Activated CD8-positive, alpha-beta memory T cell treated with anti-CD3 and anti-CD28 coated beads, Interleukin-2, amount 50 U/mL, for 24 hours (primary cell): Measurements from ENCODE around the gene ZIC5.

Source experiments
- DNase-seq: peaks from one replicate; pipeline ENCODE4 v3.0.0-alpha.2; 2020; ENCODE audit errors: extremely low read depth

The ZIC5 gene

DNA sequence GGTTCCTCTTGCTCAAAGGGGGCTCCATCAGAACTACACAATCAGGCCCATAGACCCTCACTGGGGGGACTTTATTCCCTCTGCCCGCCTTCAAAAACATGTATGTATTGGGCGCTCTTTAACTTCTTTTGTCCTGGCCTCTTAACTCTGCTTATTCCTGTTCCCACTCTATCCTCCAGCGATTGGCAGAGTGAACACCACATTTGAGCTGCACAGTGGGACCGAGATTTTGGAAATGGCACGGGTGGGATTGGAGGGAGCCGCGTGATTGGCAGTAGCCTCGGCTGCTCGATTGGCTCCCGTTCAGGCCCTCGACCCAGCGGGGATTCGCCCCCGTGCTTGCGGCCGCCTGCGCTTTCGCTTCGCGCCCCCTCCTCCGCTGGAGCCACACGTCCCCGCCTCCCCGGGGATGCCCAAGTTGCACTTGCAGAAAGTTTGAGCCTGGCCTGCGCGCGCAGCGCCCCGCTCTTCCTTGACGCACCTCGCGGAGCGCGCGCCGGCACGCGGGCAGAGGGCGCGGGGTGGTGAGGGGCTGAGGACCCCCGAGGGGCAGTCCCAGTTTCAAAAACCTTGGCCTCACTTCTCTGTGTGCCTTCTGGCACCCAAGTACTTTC lies at the start of gene ZIC5:
Gene ZIC5 (minus strand): TSS at position 192 of the 614 bp plus-strand sequence. CDS start 164 bp downstream, at position 28.
- DNase-seq, result no peak

DNA sequence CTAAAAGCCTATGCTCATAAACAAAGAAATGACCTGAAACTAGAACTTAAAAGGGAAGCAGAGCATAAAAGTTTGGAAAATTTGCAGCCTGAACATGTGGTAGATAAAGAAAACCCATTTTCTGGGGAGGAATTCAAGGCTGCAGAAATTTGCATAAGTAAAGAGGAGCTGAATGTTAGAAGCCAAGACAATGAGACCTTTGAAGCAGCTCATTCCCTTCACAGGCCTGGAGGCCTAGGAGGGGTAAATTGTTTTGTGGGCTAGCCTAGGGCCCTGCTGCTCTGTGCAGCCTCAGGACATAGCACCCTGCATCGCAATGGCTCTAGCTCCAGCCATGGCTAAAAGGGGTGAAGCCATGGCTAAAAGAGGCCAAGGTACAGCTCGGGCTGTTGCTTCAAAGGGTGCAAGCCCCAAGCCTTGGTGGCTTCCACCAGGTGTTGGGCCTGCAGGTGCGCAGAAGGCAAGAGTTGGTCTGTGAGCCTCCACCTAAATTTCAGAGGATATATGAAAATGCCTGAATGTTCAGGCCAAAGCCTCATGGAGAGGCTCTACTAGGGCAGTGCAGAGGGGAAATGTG lies 48.3 kb upstream of the ZIC5 start:
- no peak for DNase-seq

- no peak for DNase-seq
Measured at GRCh38 chr13:100014621-100015020, 43.1 kb upstream of the ZIC5 start.

- DNase-seq, result no peak
Measured at GRCh38 chr13:99998261-99998660, 26.7 kb upstream of the ZIC5 start.

- no peak for DNase-seq
Measured at GRCh38 chr13:99997702-99998214, 26.2 kb upstream of the ZIC5 start.

DNA sequence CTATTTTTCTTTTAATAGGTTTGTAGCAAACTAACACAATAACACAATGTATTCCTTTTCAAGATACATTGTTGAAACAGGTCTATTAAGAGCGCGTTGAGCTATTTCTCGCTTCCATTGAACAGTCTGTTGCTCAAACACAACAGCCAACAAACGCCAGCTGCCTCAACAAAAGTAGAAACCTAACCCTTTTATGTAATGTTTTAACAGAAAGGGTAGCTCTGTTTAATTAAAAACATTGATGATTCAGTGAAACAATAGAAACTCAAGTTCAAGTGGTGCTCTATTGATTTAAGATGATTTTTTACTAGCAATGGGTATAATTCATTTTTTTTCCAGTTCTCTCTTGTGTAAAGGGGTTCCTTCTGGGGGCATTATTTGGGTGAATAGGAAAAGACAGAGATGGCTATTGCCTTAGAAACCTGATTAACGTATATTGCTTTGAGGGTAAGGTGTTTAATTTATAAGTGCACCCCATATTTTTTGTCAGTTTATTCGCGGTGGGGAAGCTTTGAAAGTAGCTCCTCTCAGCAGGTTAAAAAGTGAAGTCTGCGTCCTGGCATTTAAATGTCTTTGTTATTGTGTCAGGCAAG lies 24.9 kb upstream of the ZIC5 start:
- no peak for DNase-seq

GRCh38 chr13:99995589-99996380 lies 24.2 kb upstream of the ZIC5 start:
- DNase-seq, result no peak

- no peak for DNase-seq
Measured at GRCh38 chr13:99995104-99995588, 23.6 kb upstream of the ZIC5 start.

DNA sequence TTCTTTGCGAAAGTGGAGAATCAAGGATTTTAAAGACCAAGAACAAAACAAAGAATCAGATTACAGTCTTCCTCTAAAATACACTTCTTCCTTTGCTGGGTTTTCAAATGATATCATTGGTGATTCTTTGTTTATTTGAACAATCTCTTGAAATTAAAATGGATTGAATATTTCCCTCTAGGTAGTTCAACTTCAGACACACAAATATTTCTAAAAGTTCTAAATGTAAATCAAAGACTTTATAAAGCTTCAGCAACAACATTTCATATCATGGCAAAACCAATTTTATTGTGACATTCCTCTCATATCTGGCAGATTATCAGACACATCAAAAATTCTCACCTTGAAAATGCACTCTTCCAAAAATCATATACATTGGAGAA lies 23.1 kb upstream of the ZIC5 start:
- DNase-seq, result no peak

GRCh38 chr13:99993660-99994637 lies 22.4 kb upstream of the ZIC5 start:
- no peak for DNase-seq

- no peak for DNase-seq
Measured at GRCh38 chr13:99992949-99993351, 21.4 kb upstream of the ZIC5 start.

GRCh38 chr13:99991828-99992775 lies 20.5 kb upstream of the ZIC5 start:
- DNase-seq, result no peak

GRCh38 chr13:99991013-99991827 lies 19.7 kb upstream of the ZIC5 start:
- DNase-seq, result no peak

DNA sequence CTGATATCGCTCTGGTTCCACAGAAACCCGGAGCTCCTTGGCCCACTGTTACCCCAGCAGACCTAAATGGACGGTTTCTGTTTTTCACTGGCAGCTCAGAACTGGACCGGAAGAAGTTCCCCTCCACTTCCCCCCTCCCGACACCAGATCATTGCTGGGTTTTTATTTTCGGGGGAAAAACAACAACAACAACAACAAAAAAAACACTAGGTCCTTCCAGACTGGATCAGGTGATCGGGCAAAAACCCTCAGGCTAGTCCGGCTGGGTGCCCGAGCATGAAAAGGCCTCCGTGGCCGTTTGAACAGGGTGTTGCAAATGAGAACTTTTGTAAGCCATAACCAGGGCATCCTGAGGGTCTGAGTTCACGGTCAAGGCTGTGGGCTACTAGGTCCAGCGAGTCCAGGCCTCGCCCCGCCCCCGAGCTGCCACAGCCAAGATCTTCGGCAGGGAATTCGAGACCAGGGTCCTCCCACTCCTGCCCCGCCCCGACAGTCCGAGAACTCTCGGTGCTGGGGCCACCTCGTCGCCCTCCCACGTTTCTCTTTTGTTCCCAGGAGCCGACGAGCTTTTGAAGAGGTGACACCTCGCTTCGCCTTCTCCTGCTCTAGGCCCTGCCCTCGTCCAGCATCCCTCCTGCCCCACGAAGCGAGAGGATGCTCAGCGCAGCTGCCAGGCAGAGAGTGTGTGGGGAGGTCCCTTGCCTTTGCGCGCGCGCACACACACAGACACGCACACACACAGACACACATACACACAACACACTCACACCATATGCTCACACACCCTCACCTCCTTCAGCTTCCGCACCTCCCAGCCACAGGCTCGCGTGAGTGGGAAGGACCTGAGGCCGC lies 18.8 kb upstream of the ZIC5 start:
- no peak for DNase-seq

DNA sequence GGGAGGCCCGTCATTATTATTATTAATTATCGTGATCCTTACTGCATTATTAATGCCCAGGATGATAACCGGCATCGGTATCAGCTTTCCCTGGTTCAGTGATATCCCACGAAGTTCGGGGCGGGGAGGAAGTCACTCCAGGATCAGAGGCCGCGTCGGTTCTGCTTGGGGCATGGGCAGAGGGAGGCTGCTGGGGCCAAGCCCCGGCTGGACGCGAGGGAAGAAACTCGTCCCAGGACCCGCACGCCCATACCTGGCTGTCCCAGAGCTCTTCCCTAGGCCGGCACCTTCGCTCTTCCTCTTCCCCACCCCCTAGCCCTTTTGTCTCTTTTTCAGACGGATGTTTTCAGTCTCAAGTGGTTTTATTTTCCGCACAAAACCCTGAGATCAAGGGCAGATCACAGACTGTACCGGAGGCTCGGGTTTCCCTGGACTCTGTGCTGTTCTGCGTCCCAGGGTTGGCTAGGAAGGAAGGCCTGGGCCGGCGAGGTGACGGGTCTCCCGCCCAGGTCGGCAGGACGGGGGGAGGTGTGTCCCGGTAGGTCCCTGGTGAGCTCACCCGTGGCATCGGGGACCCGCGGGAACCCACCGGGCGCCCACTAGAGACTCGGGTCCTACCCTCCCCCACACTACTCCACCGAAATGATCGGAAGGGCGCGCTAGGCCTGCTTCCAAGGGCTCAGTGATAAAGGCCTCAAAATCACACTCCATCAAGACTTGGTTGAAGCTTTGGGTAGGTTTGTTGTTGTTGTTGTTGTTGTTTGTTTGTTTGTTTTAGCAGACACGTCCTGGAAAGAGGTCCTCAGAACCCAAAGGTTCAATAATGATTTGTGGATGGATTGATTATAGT lies 17.9 kb upstream of the ZIC5 start:
- no peak for DNase-seq

- DNase-seq, result no peak
Measured at GRCh38 chr13:99988529-99989275, 17.1 kb upstream of the ZIC5 start.
